GM21526 (cell line): ENCODE results near the gene DPP4.

Experiments used
- ATAC-seq: cut with Tn5 transposase; IDR thresholded peaks from one replicate; pipeline ENCODE4 v1.9.1; 2021; ENCODE audit warnings: moderate library complexity; ENCODE audit not compliant: unreplicated experiment, low FRiP score

Gene DPP4

DNA sequence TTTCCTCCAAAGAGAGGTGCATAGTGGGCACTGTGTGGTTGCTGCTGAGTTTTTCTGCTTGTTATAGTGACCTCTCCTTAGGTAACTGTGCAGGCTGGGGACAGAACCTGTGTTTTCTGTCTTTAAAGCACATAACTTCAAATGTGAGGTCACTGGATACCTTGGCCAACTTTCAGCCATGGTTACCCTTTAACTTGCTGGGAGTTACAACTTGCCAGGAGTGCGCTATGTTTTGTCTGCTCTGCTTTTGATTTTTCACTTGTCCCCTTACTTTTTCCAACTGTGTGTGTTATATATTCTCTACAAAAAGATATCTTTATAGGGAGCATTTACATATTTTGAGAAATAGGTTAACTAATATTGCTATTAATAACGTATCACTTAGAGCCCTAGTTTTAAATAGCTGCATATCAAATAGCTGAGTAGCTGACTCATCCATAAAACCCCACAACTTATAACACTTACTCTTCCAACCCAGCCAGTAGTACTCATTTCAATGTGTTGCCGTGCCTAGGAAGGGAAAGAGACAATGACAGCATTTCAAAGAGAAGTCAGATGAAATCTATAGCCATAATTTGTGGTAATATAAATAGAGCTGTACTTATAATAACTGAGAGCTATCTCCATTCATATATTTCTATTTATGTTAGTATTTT, 51.6 kb downstream of the DPP4 start:
- no peak for ATAC-seq

DNA sequence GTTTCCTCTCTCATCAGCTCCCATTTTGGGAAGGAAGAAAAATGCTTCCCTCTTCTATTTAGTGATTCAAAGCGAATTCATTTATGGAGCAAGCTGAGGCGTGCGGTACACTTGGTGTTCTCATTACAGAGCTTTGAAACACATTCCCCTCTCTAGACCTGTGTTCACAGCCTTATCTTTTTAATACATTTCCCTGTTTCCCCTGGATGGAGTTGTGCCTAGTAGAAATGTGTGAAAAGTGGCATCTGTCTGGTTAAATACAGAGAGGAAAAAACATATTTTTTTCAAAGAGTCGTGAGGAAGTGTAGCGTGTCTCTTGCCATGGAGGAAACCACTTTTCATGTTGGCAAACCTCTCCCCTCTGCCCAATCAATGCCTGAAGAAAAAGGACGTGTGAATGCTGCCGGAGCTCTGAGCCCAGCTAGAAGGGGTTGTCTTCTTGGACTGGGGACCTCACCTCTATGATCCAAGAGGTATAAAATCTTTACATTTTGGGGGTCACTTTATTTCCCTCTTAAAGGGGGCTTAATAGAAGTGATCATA, 52.4 kb downstream of the DPP4 start:
- no peak for ATAC-seq

DNA sequence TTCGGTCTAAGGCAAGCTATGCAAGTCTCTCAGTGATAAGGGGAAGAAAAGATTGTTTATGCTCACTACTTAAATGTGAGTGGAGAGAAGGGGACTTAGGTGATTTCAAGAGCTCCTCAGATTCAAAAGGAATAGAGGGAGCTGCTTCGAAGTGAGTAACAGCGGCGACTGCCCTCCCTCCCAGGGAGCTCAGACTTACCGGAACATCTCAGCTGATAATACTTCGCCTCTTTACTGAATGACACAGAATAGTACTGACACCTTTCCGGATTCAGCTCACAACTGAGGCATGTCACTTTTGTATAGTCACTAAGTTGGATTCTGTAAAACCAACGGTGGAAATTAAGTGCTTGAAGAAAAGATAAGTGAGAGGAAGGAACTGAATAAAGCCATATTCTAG, 55.5 kb downstream of the DPP4 start:
- no peak for ATAC-seq

DNA sequence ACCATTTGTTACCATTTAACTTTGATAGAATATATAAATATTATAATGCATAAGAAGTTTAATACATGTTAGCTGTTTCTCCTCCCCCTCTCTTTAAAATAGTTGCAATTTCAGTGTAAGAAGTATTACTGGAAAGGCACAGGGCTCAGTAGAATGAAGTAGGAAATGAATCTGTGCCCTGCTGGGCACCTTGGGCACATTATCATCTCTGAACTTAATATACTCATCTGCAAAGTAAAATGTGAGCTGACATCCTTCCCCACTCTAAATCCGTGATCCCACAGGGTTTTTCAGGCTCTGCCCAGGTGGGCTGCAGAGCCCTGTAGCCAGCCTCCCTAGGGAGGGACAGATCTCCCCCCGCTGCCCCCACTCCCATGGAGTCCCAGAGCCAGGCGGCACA, 56.8 kb downstream of the DPP4 start:
- ATAC-seq = no peak

DNA sequence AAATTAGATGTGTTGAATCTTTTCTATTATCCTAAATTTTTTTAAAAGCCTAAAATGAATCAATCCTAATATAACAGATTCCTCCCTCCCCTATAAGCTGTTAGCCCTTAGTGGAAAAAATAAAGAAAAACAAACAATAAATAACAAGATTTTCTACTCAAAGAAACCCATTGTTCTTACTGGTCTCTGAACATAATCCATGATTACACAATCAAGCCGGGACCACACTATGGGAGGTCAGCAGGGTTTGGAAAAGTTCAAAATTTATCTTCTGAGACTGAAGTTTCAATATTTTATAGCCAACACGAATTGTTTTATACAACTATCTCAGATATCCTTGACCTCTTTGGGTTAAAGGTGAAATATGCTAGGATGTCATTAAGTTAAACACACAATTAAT, 57.9 kb downstream of the DPP4 start:
- no peak for ATAC-seq

DNA sequence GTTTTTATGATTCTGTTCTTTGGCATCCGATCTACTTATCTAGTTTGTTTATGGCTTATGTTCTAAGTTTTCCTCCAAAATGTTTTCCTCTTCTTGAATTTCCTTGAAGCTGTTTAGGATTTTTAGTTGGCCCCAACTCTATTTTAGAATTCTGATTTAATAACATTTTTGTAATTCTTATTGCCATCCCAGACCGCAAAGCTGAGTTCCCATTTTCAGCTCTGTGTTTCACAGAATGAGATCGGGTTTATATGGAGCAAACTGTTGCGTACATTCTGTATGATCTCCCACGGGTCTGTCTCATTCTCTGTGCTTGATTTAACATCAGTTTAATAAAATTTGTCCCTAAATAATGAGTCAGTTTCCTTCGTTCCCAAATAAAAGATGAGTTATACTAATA, 59.3 kb downstream of the DPP4 start:
- no peak for ATAC-seq

DNA sequence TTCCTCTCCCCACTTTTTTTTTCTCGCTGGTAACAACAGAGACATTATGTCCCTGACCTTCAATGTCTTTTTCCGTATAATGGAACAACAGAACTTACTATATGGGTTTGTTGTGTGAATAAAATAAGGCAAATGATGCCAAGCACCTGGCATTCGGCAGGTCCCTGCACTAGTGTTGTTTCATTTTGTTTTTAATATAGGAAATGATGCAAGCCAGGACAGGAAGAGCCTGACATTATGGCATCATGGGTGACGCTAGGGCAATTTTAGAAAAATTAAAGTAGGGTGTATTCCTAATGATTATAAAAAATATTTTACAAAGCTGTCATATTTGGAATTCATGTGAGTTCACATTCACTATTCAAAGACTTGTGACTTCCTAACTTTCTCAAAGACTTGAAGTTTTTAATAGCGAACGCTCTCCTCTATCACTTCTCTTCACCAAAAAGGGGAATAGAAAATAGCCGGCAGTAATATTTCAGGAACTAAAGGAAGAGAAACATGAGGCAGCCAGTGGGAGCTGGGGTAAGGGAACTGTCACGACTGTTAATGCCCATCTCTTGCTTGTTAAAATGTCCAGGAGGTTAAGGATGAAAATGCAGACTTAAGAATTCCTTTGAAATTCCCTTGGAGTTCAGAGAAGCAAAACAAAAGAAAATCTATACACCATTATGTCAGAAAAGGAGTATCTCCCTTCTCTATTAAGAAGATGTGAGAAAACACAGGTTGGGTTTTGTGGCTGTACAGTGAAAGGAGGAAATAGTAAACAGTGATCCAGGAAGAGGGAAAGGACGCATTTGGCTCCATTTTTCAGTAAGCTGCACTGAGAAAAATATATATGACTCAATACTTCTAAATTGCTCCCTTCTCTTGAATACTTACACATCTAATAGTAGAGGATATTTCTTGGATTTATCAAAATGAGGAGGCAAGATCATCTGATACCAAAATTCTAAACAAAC, 60.2 kb downstream of the DPP4 start:
- ATAC-seq = no peak

DNA sequence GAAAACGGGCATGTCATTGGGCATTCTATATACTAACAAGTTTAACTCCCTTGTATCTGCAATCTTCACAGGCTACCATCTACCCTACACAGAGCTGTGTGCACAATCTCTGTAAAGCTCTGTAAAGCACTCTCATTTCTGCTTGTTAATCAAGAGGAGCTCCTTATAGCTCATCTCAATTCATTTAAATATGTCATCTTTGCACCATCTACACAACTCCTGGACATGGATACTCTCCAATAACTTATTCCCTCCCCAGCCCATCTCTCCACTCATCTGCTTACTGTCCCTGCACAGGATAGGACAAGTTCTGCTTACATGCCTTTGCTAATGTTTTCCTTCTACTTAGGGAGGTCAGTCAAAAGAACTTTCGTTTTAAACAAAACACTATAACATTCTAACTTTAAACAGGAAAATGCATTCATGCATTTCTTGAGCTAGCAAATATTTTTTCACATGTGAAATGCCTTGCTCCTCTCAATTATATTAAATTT, 61.4 kb downstream of the DPP4 start:
- ATAC-seq = no peak

DNA sequence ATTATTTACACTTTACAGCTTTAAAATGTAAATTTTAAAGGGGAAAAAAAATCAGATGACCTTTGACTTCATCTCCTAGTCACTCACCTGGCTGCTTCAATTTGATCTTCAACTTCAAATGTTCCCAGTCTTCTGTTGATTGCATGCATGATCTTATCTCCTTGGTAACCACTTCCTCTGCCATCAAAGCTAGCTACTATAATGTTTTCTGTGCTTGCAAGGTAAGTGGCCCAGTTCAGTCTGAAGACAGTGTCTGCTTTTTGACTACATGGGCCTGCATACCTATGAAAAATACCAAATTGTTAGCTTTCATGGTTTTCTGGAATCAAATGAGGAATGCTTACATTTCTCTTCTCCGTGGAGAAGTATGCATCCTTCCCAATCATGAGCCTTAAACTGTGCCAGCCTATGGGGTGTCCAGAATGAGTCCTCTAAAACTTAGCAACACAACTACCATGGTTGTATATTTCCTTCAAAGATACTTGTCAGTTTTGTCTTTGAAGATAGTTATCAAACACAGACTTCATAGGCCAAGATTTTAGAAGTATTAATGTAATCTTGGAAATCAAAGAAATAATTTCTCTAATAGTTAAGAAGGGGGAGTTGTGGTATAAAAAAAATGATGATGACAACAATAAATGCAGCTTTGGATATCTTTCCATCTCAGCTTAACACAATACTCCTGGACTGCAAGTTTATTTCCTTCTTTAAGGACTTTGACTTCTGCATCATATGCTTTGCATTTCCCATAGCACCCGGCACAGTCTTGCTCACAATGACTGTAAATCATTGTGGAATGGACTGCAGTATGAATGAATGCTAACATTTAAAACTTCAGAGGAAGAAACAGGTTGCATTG, 62.1 kb downstream of the DPP4 start:
- no peak for ATAC-seq

DNA sequence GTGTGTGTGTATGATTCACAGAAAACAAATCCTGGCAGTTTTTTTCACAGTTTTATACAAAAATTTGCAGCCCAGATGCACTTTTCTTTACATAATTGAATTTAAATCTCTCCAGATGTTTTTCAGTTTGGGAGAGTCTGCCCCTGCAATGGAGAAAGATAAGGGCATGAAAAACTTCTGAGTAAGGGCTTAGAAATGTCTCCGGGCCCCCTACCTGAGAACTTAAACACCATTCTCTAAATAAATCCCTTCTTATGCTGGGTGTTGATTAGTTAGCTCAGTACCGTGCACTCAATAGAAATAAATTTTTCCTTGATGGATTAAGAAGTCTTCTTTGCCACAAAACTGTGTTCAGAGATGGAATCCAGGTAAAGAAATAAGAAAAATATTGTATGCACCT, 64.5 kb downstream of the DPP4 start:
- no peak for ATAC-seq

DNA sequence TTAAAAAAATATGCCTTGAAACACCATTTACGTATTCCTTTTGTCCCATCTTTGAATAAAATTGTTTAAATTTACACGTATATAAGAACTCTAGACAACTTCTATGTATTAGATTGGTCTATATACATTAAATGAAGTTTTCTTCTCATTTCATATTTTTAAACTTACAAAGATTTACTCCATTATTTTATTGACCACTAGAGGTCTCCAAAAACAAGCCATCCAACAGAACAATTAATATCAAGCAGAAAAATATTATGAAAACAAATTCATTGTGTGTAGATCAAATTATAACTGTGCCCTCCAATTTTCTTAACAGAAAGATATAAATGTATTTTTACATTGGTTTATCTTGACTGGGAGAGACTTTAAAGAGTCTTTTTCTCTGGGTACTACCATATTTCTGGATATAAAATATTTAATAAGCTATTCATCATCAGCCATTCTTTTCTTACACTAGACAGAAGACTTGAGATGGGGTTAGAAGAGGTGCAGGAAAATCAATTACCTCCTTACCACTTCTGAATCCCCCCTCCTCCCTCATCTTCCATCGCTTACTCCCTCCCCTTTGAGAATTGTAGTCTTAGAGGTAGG, 66.5 kb downstream of the DPP4 start:
- ATAC-seq = no peak

DNA sequence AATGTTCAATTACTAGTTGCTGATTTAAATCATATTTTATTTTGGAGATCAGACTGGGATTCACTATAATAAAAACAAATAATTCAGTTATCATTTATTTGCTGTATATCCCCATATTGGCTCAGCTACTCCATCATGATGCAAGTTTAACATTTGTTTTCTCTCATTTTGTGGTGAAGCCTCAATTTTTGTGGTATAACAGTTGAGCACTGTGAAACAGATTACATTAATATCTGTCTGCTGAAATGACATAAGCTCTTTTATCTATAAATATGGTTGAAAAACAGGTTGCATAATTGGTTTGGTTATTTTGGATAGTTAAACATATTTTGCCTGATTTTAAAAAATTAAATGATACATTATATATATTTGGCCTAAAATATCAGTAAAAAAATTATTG, 67.7 kb downstream of the DPP4 start:
- ATAC-seq = no peak

DNA sequence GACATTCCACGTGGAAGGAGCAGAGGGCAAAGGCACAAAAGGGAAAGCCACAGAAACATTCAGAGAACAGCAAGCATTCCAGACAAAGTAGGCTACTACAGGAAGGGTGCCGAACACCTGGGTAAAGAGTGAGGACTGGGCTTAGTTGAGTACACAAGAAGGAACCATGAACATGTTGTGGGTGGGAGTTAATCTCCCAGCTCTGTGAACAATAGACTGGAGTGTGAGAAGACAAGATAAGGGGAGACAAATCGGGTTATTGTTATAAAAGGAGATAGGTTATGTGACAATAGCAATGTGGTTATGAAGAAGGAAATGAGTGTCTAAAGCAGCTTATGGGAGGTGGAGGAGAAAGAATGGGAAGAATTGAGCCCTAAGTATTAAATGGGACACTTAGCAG, 70.0 kb downstream of the DPP4 start:
- ATAC-seq = no peak

DNA sequence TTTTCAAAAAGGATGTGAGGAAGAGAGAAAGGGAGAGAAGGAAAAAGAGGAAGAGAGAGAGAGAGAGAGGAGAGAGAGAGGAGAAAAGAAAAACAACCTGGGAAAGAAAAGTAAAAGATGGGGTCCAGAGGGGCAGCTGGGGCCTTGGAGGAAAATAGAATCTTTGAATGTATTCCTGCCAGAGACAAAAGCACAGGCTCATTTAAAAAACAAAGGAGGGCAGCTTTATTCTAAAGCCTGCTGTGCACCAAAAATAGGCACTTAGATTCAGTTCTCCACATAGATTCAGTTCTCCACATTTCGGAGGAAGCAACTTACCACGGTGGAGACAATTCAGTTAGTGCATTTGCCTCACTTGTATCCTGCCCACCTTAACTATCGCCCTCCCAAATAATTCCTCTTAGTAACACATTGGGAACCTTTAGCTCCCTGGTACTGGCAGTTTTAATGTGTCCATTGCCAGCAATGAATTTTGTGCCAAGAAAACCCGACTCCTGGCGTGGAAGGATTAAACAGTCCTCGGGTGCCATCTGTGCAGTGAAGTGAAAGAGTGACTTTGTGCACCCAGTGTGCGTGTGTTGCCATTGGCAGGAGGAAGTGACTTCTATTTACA, 71.3 kb downstream of the DPP4 start:
- no peak for ATAC-seq

DNA sequence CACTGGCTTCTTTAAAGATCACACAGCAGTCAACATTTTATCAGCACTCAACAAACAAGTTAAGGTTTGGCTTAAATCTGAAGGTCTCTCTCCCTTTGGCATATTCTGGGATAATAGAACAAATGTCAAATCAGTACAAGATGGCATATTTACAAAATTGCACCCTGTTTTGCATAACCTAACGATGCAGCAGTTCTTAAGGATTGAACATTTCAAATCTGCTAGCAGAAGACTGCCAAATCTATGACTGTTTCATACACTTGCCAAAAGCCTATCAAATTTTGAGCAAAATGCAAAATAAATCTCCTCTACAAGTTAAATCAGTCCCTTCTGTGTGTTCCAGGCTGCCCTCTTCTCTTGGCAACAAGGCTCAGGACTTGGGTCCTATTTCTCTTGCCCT, 73.6 kb downstream of the DPP4 start:
- ATAC-seq = no peak

DNA sequence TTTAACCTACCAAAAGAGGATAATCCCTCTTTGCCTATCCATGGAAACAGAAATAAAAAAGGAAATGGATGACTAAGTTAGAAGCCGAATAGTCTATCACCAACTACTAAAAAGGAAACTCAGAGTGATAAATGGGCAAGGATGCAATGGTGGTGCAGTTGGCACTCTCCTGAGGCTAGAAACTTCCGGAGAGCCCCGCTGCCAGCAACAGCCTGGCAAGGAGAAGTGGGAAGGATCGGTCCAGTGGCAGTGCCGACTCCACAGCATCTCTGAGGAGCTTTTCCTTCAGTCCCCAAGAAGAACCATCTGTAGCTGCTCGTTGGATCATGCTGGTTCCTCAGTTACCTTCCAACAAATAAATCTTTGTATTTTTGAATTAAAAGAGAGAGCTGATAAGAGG, 74.7 kb downstream of the DPP4 start:
- ATAC-seq = no peak

DNA sequence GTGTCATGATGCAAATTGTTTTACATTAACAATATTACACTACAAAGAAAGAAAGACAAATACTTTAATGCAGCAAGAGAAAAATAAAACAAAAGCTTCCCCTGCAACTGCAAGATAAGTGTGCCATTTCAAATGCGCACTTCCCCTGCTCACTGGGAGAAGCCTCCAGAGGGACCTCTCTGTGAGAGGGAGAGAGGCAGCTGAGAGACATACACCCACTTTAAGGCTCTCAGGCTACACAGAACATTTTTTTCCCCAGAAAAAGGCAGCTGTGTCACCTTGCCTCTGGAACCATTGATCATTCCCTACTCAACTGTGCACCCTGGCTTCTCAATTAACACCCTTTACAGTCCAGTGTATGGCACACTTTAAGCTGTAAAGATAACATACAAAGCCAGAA, 75.2 kb downstream of the DPP4 start:
- ATAC-seq = no peak

DNA sequence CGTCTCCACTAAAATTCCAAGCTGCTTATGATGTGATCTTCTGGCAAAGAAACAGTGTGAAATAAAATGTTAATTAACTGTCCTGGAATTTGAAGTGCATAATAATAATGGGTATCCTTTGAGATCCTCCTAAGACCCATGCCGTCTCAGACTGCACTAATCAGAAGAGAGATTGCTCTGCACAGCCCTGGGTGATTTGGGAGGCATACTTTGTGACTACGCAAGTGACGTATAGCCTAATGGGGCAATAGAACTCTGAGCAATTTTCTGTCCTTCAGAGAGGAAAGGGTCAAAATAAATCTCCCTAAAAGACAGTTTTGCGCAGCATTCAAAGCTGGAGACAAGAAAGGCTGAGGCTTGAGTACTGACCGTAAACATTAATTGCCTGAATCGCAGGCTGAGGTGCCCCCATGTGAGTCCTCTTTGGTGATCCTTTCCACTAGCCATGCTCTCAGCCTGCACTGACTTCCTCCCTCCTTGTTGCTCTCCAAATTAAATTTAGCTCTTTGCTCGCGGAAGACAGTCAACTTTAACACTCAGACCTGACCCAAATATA, 76.0 kb downstream of the DPP4 start:
- ATAC-seq = no peak

DNA sequence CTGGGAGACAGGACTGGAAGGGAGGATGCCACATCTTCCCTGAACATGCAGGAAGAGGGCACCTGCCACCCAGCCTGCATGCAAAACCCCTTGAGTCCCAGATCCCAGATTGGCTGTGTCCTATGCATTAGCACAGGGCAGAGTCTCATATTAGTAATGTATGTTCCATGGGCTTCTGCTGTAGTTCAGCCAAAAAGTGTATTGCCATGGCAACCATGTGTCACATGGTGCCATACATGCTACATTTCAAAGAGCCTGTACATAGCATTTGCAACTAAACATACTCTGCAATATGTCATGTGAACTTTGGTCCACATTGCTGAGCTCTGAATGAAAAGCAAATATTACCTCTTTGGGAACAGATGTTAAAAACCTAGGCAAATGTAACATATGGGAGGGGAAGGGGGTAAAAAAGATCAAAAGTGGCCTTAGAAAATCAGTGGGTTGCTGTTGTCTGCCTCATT, 78.4 kb downstream of the DPP4 start:
- no peak for ATAC-seq
